Measurements from ENCODE around the gene CYB561D2.

The CYB561D2 gene

GRCh38 chr3:50324351-50325112, 26.1 kb upstream of the CYB561D2 start:
- peak; percentile 61 for DNase-seq

- DNase-seq: no peak
Observed at GRCh38 chr3:50325113-50325480, 25.6 kb upstream of the CYB561D2 start.

- DNase-seq: no peak
Observed at GRCh38 chr3:50325497-50326181, 25.0 kb upstream of the CYB561D2 start.

- DNase-seq: no peak
Observed at GRCh38 chr3:50326182-50326541, 24.5 kb upstream of the CYB561D2 start.

- DNase-seq: no peak
Observed at GRCh38 chr3:50327129-50327528, 23.5 kb upstream of the CYB561D2 start.

- DNase-seq: peak; percentile 93
Observed at GRCh38 chr3:50327943-50328691, 22.5 kb upstream of the CYB561D2 start, which contains the start of gene TUSC2. TSS of gene TUSC2 (minus strand) at chr3:50328223. CDS start at chr3:50328099, 124 bp downstream.

- DNase-seq: no peak
Observed at GRCh38 chr3:50330330-50330729, 20.3 kb upstream of the CYB561D2 start.

- DNase-seq: no peak
Observed at GRCh38 chr3:50331364-50331907, 19.2 kb upstream of the CYB561D2 start.

- no peak for DNase-seq
Observed at GRCh38 chr3:50333744-50334328, 16.8 kb upstream of the CYB561D2 start.

- no peak for DNase-seq
Observed at GRCh38 chr3:50334339-50335075, 16.2 kb upstream of the CYB561D2 start.

- no peak for DNase-seq
Observed at GRCh38 chr3:50336452-50337174, 14.0 kb upstream of the CYB561D2 start.

GRCh38 chr3:50337175-50337861, 13.3 kb upstream of the CYB561D2 start:
- peak; percentile 94 for DNase-seq

- DNase-seq: no peak
Observed at GRCh38 chr3:50338965-50339364, 11.7 kb upstream of the CYB561D2 start.

GRCh38 chr3:50339485-50340146, 11.0 kb upstream of the CYB561D2 start:
- DNase-seq: no peak

GRCh38 chr3:50340147-50340447, 10.6 kb upstream of the CYB561D2 start:
- no peak for DNase-seq

GRCh38 chr3:50340448-50341329, 10.0 kb upstream of the CYB561D2 start, which contains the start of gene RASSF1:
TSS of gene RASSF1 (minus strand) at chr3:50340836. CDS start at chr3:50340805, 31 bp downstream.
- DNase-seq: peak; percentile 77

GRCh38 chr3:50341537-50341936, 9.1 kb upstream of the CYB561D2 start:
- DNase-seq: no peak

GRCh38 chr3:50341996-50342650, 8.5 kb upstream of the CYB561D2 start:
- no peak for DNase-seq

All from activated gamma-delta T cell treated with Interleukin-2 at 50 U/mL for 16 hours (primary cell).